Activated T-helper 1 cell treated with anti-CD3 and anti-CD28 coated beads, Interleukin-12 subunit alpha, Interleukin-12 subunit beta, Interleukin-2, Interleukin-4 antibody, amounts not matched to agents 30 ng/mL and 10 ng/mL and 1 ng/mL, durations not matched to agents 14 hours and 24 hours and 36 hours (primary cell): ENCODE results near the gene KCNK13. TPM values are rescaled to one million over a fixed set of nuclear protein-coding genes. Genes with fewer than 3 reads are reported as not detected.

Experiments
- DNase-seq: peaks from one replicate; pipeline ENCODE4 v3.0.0; 2021; ENCODE audit warnings: low spot score
- H3K27ac Mint-ChIP-seq: one replicate; pipeline ENCODE4 v1.8.0; 2021; ENCODE audit warnings: mild to moderate bottlenecking, mixed read lengths
- H3K27me3 Mint-ChIP-seq: one replicate; pipeline ENCODE4 v1.8.0; 2022; ENCODE audit warnings: mild to moderate bottlenecking, moderate library complexity, mixed read lengths; ENCODE audit not compliant: insufficient read depth
- H3K36me3 Mint-ChIP-seq: one replicate; pipeline ENCODE4 v1.8.0; 2021; ENCODE audit warnings: low read depth, mixed read lengths
- H3K4me1 Mint-ChIP-seq: one replicate; pipeline ENCODE4 v1.8.0; 2021; ENCODE audit warnings: low read depth, mixed read lengths
- H3K4me3 Mint-ChIP-seq: one replicate; pipeline ENCODE4 v1.8.0; 2021; ENCODE audit warnings: mild to moderate bottlenecking, moderate library complexity, mixed read lengths
- H3K9me3 Mint-ChIP-seq: one replicate; pipeline ENCODE4 v1.8.0; 2021; ENCODE audit warnings: mixed read lengths
- intact Hi-C: fragments of 100-400 bp; cut with micrococcal nuclease; formaldehyde crosslinking; loops from one replicate; pipeline ENCODE4 v1.15.1; 2024
- total RNA-seq: library from RNA; stranded (reverse); gene quantifications from 2 replicates; pipeline ENCODE4 v1.2.3, GENCODE V29; 2022

The KCNK13 gene
- total RNA-seq, 1 donor from 2014 or later: not detected

- peaks cover 32% of the 10 kb centered on the region for H3K36me3 Mint-ChIP-seq
- no peak overlapping the region for H3K4me3 Mint-ChIP-seq
- H3K27ac Mint-ChIP-seq: no peak overlapping the region
- no peaks in the 10 kb centered on the region for H3K9me3 Mint-ChIP-seq
- no peaks in the 10 kb centered on the region for H3K27me3 Mint-ChIP-seq
- no peak for DNase-seq
- intact Hi-C loops: no loop called here
- H3K4me1 Mint-ChIP-seq: peaks cover 6% of the 10 kb centered on the region
These were observed 16.2 kb upstream of the KCNK13 start for GRCh38 chr14:90045616-90046015.

DNA sequence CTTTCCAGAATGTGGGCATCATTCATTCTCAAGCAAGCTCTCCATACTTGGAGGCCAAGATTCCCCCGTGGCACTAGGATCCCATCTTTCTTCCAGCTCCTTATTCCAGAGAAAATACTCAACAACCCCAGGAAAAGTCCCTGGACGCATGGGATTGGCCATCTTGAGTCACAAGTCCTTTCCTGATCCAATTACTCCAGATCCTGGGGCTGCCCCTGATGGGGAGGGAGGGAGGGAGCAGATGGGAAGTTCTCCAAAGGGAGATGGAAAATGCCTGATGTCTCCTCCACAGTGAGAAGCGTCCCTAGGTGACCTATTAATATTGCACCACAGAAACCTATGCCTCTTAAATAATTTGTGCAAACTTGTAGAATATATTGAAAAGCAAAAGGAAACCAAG is 12.4 kb upstream of the KCNK13 start:
- Mint-ChIP-seq H3K4me1 (peaks cover 6% of the 10 kb centered on the region), H3K4me3 (no peak overlapping the region), H3K36me3 (peaks cover 7% of the 10 kb centered on the region), H3K9me3 (no peaks in the 10 kb centered on the region), H3K27me3 (peaks cover 18% of the 10 kb centered on the region), H3K27ac (no peak overlapping the region)
- DNase-seq: no peak
- intact Hi-C loops: no loop called here

DNA sequence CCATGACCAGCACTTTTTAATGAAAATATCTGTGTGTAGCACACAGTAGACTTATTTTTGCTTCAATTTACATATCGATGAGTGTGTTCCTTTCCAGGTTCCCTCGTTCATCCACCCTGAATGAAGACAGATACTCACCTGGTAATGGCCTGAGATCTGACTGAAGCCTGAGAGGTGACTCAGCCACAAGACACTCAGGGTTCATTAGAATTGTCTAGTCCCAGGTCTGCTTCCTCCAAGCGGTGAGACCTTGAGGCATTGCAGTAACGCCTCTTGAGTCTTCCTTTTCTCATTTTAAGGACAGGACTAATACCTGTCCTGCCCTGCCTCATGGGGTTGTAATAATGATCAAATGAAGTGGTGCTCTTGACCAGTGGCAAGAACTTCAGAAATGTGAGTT is 11.5 kb upstream of the KCNK13 start:
- peaks cover 5% of the 10 kb centered on the region for H3K36me3 Mint-ChIP-seq
- H3K27me3 Mint-ChIP-seq: peaks cover 23% of the 10 kb centered on the region
- no peaks in the 10 kb centered on the region for H3K9me3 Mint-ChIP-seq
- H3K4me1 Mint-ChIP-seq: peaks cover 6% of the 10 kb centered on the region
- H3K27ac Mint-ChIP-seq: no peak overlapping the region
- intact Hi-C loops: no loop called here
- no peak overlapping the region for H3K4me3 Mint-ChIP-seq
- no peak for DNase-seq

DNA sequence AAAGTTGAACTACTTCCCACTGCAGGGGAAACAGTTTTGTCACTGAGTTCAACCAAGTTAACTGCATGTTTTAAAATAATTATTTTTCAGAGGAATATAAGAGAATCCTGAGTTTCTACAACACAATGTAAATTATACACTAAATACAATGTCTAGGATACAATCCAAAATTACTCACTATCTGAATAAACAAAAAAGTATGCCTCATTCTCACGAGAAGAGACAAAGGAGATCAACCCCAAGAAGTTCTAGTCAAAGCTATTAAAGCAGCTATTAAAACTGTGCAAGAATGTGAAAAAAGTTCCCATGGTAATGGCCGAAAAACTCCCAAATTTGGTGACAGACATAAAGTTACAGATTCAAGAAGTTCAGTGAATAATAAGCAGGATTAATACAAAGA is 8.8 kb upstream of the KCNK13 start:
- Mint-ChIP-seq H3K4me1 (peaks cover under 1% of the 10 kb centered on the region), H3K4me3 (no peak overlapping the region), H3K36me3 (peaks cover under 1% of the 10 kb centered on the region), H3K27me3 (peaks cover 44% of the 10 kb centered on the region), H3K27ac (no peak overlapping the region), H3K9me3 (no peaks in the 10 kb centered on the region)
- intact Hi-C loops: no loop called here
- no peak for DNase-seq

DNA sequence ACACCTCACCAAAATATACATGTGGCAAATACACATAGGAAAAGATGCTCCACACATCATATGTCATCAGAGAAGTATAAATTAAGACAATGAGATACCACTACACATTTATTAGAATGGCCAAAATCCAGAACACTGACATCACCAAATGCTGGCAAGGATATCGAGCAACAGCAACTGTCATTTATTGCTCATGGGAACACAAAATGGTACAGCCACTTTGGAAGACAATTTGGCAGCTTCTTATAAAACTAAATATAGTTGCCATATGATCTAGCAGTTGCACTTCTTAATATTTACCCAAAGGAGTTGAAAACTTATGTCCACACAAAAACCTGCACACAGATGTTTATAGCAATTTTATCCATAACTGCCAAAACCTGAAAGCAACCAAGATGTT is 7.0 kb upstream of the KCNK13 start:
- no peak for DNase-seq
- Mint-ChIP-seq H3K36me3 (no peaks in the 10 kb centered on the region), H3K9me3 (no peaks in the 10 kb centered on the region), H3K4me1 (peaks cover 14% of the 10 kb centered on the region), H3K4me3 (no peak overlapping the region), H3K27me3 (peaks cover 62% of the 10 kb centered on the region), H3K27ac (no peak overlapping the region)
- intact Hi-C loops: no loop called here

DNA sequence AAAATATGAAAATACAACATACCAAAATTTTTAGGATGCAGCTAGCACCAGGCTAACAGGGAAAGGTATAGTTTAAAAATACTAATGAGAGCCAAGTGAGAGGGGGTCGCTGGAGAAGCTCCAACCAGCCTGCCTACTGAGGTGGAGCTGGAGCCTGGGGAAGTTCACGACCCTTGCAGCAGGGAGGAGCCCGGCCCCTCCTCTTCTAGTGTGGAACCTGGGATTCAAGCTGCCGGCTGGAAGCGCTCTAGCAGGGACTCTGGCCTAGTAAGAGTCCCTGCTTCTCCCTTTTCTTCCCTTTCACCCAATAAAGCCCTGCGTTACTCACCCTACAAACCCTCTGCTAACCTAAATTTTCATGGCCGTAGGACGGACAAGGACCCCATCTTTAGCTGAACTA is 5.0 kb upstream of the KCNK13 start:
- no peak overlapping the region for H3K27ac Mint-ChIP-seq
- H3K27me3 Mint-ChIP-seq: peaks cover 67% of the 10 kb centered on the region
- H3K9me3 Mint-ChIP-seq: no peaks in the 10 kb centered on the region
- no peak for DNase-seq
- peaks cover 19% of the 10 kb centered on the region for H3K4me1 Mint-ChIP-seq
- H3K4me3 Mint-ChIP-seq: no peak overlapping the region
- H3K36me3 Mint-ChIP-seq: no peaks in the 10 kb centered on the region
- intact Hi-C loops: no loop called here

GRCh38 chr14:90058876-90059458 is 2.8 kb upstream of the KCNK13 start:
- intact Hi-C loops: no loop called here
- H3K4me3 Mint-ChIP-seq: peak overlapping the region; percentile 73
- peaks cover 68% of the 10 kb centered on the region for H3K27me3 Mint-ChIP-seq
- no peak for DNase-seq
- H3K36me3 Mint-ChIP-seq: no peaks in the 10 kb centered on the region
- no peaks in the 10 kb centered on the region for H3K9me3 Mint-ChIP-seq
- peaks cover 30% of the 10 kb centered on the region for H3K4me1 Mint-ChIP-seq
- H3K27ac Mint-ChIP-seq: no peak overlapping the region

DNA sequence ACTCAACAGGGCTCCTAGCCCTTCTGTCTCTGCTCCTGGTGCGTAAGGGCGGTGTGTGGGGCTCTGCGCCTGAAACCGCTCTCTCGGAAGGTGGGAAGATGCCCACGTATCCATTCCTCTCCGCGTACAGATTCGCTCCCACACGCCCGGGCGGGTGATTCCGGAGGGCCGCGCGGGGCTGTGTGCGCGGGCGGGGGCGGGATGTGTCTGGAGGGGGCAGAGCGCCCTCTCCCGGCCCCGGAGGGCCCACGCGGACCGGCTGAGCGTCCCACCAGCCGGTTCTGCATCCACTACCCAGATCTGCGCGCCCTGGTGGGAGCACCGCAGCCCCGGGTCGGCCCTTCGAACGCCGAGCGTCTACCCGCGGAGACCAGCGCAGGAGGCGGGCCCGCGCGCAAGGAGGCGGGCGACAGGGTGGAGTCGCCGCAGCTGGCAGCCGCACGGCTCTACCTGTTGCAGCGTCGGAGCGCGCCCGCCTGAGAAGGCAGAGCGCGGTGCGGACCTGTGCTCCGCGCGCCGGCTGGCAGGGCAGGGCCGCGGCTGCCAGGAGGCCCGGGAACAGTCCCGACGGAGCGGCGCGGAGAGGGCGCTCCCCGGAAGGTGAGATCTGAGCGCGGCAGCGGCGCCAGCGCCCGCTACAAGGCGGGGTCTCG is 1.4 kb upstream of the KCNK13 start:
- intact Hi-C loops: loop anchor here (1.0 to 2.0 kb wide), 4 partner anchors 87 to 174 kb away; partner anchors contain the start of genes EFCAB11 and TDP1

DNA sequence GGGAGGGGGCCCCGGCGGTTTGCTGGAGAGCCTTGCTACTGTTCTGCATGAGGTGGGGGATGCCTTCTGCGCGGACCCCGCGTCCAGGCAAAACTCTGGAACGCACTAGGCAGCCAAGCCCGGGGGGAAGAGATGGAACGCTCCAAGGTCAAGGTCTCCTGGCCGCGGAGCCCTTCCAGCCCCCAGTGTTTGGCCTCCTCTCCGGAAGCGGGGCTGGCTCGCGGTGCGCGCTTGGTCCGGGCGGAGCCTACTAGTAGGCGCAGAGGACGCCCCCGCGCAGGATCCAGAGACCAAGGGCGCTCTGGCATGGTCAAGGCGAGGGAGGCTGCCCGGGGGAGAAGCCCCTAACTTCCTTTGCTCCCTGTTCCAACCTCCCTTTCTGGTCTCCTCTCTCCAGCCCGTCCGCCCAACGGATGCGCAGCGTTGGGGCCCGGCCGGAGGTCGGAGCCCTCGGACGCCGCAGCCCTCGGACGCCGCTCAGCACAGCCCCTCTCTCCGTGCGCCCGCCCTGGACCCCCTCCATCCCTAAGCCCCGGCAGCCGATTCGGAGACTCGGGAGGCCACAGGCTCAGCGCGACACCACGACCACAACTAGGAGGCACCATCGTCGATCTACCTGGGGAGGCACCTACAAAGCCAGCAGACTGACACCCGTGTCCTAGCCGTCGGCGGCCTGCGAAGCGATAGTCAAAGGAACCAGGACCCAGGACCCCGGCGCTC is 669 bp upstream of the KCNK13 start:
- peaks cover 69% of the 10 kb centered on the region for H3K27me3 Mint-ChIP-seq
- no peaks in the 10 kb centered on the region for H3K36me3 Mint-ChIP-seq
- H3K9me3 Mint-ChIP-seq: no peaks in the 10 kb centered on the region
- peaks cover 30% of the 10 kb centered on the region for H3K4me1 Mint-ChIP-seq
- no peak overlapping the region for H3K27ac Mint-ChIP-seq
- DNase-seq: no peak
- H3K4me3 Mint-ChIP-seq: peak overlapping the region; percentile 73
- intact Hi-C loops: loop anchor here (1.0 to 2.0 kb wide), 4 partner anchors 88 to 174 kb away; partner anchors contain the start of genes EFCAB11 and TDP1

More for the DNA sequence above, 1.4 kb upstream of the KCNK13 start:
- Mint-ChIP-seq H3K27ac (no peak overlapping the region), H3K9me3 (no peaks in the 10 kb centered on the region), H3K27me3 (peaks cover 71% of the 10 kb centered on the region), H3K4me1 (peaks cover 30% of the 10 kb centered on the region), H3K4me3 (peak overlapping the region; percentile 73), H3K36me3 (no peaks in the 10 kb centered on the region)
- peak; percentile 51 for DNase-seq

- H3K27ac Mint-ChIP-seq: peak overlapping the region; percentile 59
- peak overlapping the region; percentile 86 for H3K4me3 Mint-ChIP-seq
- DNase-seq: no peak
These were observed 467 bp downstream of the KCNK13 start for GRCh38 chr14:90062127-90062794.

DNA sequence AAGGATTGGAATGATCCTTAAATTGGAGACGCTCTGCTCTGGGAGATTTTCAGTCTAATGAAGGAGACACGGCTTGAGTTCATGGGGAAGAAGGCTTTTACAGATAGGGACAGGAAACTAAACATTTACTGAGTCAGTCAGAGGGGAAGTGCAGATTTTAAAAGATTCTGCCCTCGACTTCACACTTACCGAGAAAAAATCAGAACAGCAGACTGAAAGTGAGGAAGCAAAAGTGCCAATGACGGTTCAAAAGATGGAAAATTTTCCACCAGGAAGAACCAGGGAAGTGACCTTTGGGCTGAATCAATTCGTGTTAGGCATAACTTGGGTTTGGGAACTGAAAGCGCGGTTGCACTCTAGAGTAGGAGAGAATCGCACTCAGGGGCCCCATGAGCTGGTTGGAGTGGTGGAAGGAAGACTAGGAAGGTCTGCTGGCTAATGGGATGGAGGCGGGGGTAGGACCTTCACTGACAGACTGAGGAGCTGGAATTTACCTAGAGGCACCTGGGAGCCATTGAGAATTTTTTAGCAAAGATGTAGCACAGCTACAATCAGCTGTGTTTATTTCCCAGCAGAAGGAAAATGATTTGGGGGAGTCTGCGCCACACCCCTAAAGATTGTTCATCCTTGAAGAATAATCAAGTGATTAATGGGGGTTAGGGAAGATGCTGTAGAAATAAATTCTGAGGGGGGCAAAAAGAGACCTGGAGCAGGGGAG is 1.2 kb downstream of the KCNK13 start:
- intact Hi-C loops: no loop called here
- peak overlapping the region; percentile 86 for H3K4me3 Mint-ChIP-seq
- no peaks in the 10 kb centered on the region for H3K36me3 Mint-ChIP-seq
- no peaks in the 10 kb centered on the region for H3K9me3 Mint-ChIP-seq
- H3K27me3 Mint-ChIP-seq: peaks cover 59% of the 10 kb centered on the region
- no peak for DNase-seq
- H3K4me1 Mint-ChIP-seq: peaks cover 30% of the 10 kb centered on the region
- peak overlapping the region; percentile 59 for H3K27ac Mint-ChIP-seq

More at GRCh38 chr14:90062127-90062794, 467 bp downstream of the KCNK13 start:
- no peaks in the 10 kb centered on the region for H3K36me3 Mint-ChIP-seq
- no peaks in the 10 kb centered on the region for H3K9me3 Mint-ChIP-seq
- peaks cover 60% of the 10 kb centered on the region for H3K27me3 Mint-ChIP-seq
- intact Hi-C loops: no loop called here
- H3K4me1 Mint-ChIP-seq: peaks cover 30% of the 10 kb centered on the region

- Mint-ChIP-seq H3K27ac (no peak overlapping the region), H3K4me1 (no peaks in the 10 kb centered on the region), H3K27me3 (peaks cover 40% of the 10 kb centered on the region), H3K9me3 (no peaks in the 10 kb centered on the region), H3K36me3 (no peaks in the 10 kb centered on the region), H3K4me3 (no peak overlapping the region)
- DNase-seq: no peak
- intact Hi-C loops: no loop called here
These were observed 10.6 kb downstream of the KCNK13 start for GRCh38 chr14:90072350-90072749.
